CD4-positive, alpha-beta T cell (primary cell): ENCODE data around the gene BCL2L11. TPM values are rescaled to one million over a fixed set of nuclear protein-coding genes. Genes with fewer than 3 reads are reported as not detected.

Experiments
- ATAC-seq: fragments of 200-7000 bp; cut with Tn5 transposase; one replicate; pipeline ENCODE4 v1.10.0; 2022; ENCODE audit warnings: mild to moderate bottlenecking; ENCODE audit not compliant: poor library complexity
- CTCF ChIA-PET: fragments of 350-600 bp; sonication (Branson Sonifier 250); formaldehyde crosslinking; loops from one replicate; lab custom pipeline; 2021; ENCODE audit warnings: antibody characterized with exemption, inconsistent platforms; lab: Charles Lee
- POLR2A ChIA-PET: fragments of 350-600 bp; sonication (Branson Sonifier 250); formaldehyde crosslinking; loops from one replicate; lab custom pipeline; 2021; ENCODE audit warnings: antibody characterized with exemption, inconsistent platforms; lab: Charles Lee
- DNase-seq, 14 experiments: peaks; one replicate each; pipeline ENCODE4 v3.0.0-alpha.2; 2013 to 2020; ENCODE audit warnings: mixed read lengths in 2 of 14
- H3K27ac ChIP-seq, 2 donors: one replicate each; pipeline versions ENCODE4 v1.5.1 to v1.7.0; 2013; ENCODE audit warnings: low read length in 2 of 2, low read depth in 1 of 2, mild to moderate bottlenecking in 1 of 2
- H3K27me3 ChIP-seq, 2 experiments: 1 replicate in 1 of 2; 2 replicates in 1 of 2; pipeline versions ENCODE4 v1.6.1 to v1.7.0; 2013; ENCODE audit warnings: low read length in 2 of 2, control low read depth in 1 of 2, mild to moderate bottlenecking in 1 of 2, moderate library complexity in 1 of 2; ENCODE audit not compliant: insufficient read depth in 2 of 2, control insufficient read depth in 1 of 2
- H3K36me3 ChIP-seq: one replicate; pipeline ENCODE4 v1.6.1; 2013; ENCODE audit warnings: low read length, control low read depth; ENCODE audit not compliant: insufficient read depth
- H3K4me1 ChIP-seq: one replicate; pipeline ENCODE4 v1.6.1; 2013; ENCODE audit warnings: low read length, control low read depth; ENCODE audit not compliant: insufficient read depth
- H3K4me3 ChIP-seq: one replicate; pipeline ENCODE4 v1.5.1; 2013; ENCODE audit warnings: mild to moderate bottlenecking, low read length, moderate library complexity
- H3K9me3 ChIP-seq, 2 experiments: 1 replicate in 1 of 2; 2 replicates in 1 of 2; pipeline versions ENCODE4 v1.6.1 to v1.7.0; 2013; ENCODE audit warnings: low read length in 2 of 2, mild to moderate bottlenecking in 2 of 2, control low read depth in 1 of 2, moderate library complexity in 1 of 2; ENCODE audit not compliant: control insufficient read depth in 1 of 2, insufficient read depth in 1 of 2
- H3K27ac Mint-ChIP-seq: one replicate; pipeline ENCODE4 v1.8.0; 2020; ENCODE audit warnings: mixed read lengths
- H3K27me3 Mint-ChIP-seq: one replicate; pipeline ENCODE4 v1.8.0; 2021; ENCODE audit warnings: mixed read lengths
- H3K36me3 Mint-ChIP-seq: one replicate; pipeline ENCODE4 v1.8.0; 2021; ENCODE audit warnings: low read depth, mixed read lengths
- H3K4me1 Mint-ChIP-seq: one replicate; pipeline ENCODE4 v1.8.0; 2021; ENCODE audit warnings: low read depth, mixed read lengths
- H3K4me3 Mint-ChIP-seq: one replicate; pipeline ENCODE4 v1.8.0; 2020; ENCODE audit warnings: mild to moderate bottlenecking, mixed read lengths
- H3K9me3 Mint-ChIP-seq: one replicate; pipeline ENCODE4 v1.8.0; 2020; ENCODE audit warnings: mixed read lengths
- intact Hi-C, 2 experiments: fragments of 100-400 bp; cut with DNase I in 1 of 2; cut with micrococcal nuclease in 1 of 2; formaldehyde crosslinking; loops; one replicate each; pipeline versions ENCODE4 v1.15.1 to v1.9.0; 2023 to 2025; cut with DNase I, micrococcal nuclease
- total RNA-seq, 174 experiments: library from RNA in 2 of 174; stranded (reverse) in 2 of 174; gene quantifications; one replicate each; pipeline ENCODE4 v1.2.3 and lab custom pipeline; 2021 to 2026
- TF ChIP-seq, protein P1 (sequence below): fragments of 200-600 bp; IDR thresholded peaks from one replicate; pipeline ENCODE4 v1.8.0; 2022; ENCODE audit warnings: antibody characterized with exemption, mild to moderate bottlenecking

BCL2L11 gene
- total RNA-seq, 2 experiments from 2014 or later = 48.6 to 50.1 TPM

- no peaks in the 10 kb centered on the region for H3K27me3 ChIP-seq
- no peak overlapping the region for H3K4me3 ChIP-seq
- H3K4me1 Mint-ChIP-seq = no peaks in the 10 kb centered on the region
- H3K4me3 Mint-ChIP-seq = no peak overlapping the region
- no peaks in the 10 kb centered on the region for H3K9me3 Mint-ChIP-seq
- ChIA-PET CTCF (no interaction called here), POLR2A (no interaction called here)
- H3K27me3 Mint-ChIP-seq = peaks cover 4% of the 10 kb centered on the region
- no peak overlapping the region for H3K27ac ChIP-seq
- intact Hi-C loops = no loop called here
- H3K4me1 ChIP-seq = peaks cover 2% of the 10 kb centered on the region
- H3K36me3 Mint-ChIP-seq = no peaks in the 10 kb centered on the region
- ATAC-seq (no peak), DNase-seq (no peak)
- H3K9me3 ChIP-seq = no peaks in the 10 kb centered on the region
- TF ChIP-seq, protein P1, sequence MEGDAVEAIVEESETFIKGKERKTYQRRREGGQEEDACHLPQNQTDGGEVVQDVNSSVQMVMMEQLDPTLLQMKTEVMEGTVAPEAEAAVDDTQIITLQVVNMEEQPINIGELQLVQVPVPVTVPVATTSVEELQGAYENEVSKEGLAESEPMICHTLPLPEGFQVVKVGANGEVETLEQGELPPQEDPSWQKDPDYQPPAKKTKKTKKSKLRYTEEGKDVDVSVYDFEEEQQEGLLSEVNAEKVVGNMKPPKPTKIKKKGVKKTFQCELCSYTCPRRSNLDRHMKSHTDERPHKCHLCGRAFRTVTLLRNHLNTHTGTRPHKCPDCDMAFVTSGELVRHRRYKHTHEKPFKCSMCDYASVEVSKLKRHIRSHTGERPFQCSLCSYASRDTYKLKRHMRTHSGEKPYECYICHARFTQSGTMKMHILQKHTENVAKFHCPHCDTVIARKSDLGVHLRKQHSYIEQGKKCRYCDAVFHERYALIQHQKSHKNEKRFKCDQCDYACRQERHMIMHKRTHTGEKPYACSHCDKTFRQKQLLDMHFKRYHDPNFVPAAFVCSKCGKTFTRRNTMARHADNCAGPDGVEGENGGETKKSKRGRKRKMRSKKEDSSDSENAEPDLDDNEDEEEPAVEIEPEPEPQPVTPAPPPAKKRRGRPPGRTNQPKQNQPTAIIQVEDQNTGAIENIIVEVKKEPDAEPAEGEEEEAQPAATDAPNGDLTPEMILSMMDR = no peak
- no peaks in the 10 kb centered on the region for H3K36me3 ChIP-seq
- H3K27ac Mint-ChIP-seq = no peak overlapping the region
These were observed 52.6 kb downstream of the BCL2L11 start for GRCh38 chr2:111173338-111173737.

GRCh38 chr2:111173856-111174255 is 53.1 kb downstream of the BCL2L11 start:
- TF ChIP-seq, protein P1 = no peak
- no peak overlapping the region for H3K4me3 ChIP-seq
- DNase-seq (no peak), ATAC-seq (no peak)
- no peaks in the 10 kb centered on the region for H3K9me3 ChIP-seq
- H3K27ac Mint-ChIP-seq = no peak overlapping the region
- intact Hi-C loops = no loop called here
- peaks cover 4% of the 10 kb centered on the region for H3K27me3 Mint-ChIP-seq
- no peaks in the 10 kb centered on the region for H3K4me1 Mint-ChIP-seq
- H3K9me3 Mint-ChIP-seq = no peaks in the 10 kb centered on the region
- H3K36me3 Mint-ChIP-seq = no peaks in the 10 kb centered on the region
- ChIA-PET CTCF (no interaction called here), POLR2A (no interaction called here)
- no peaks in the 10 kb centered on the region for H3K4me1 ChIP-seq
- no peaks in the 10 kb centered on the region for H3K36me3 ChIP-seq
- H3K27me3 ChIP-seq = no peaks in the 10 kb centered on the region
- H3K4me3 Mint-ChIP-seq = no peak overlapping the region
- no peak overlapping the region for H3K27ac ChIP-seq

DNA sequence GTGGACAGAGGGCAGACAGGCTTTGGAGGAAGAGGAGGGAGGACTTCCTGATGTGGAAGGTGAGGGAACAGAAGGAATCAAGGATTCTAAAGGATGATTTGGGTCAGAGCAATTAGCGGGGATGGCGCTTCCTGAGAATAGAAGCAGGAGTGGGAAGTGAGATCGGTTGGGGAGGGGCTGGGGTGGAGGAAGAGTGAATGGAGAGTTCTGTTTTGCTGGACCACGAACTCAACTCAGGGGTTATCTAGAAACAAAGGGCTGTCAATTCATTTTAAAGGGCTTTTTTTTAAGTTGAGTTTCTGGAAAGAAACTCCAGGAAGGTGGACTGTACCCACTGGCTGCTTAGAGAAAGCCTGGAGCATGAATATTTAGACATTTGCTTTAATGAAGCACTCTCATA is 54.9 kb downstream of the BCL2L11 start:
- TF ChIP-seq, protein P1 = no peak
- H3K4me3 ChIP-seq = no peak overlapping the region
- no peak overlapping the region for H3K27ac ChIP-seq
- H3K27me3 ChIP-seq = no peaks in the 10 kb centered on the region
- no peak for DNase-seq
- no peaks in the 10 kb centered on the region for H3K9me3 Mint-ChIP-seq
- intact Hi-C loops = no loop called here
- no peaks in the 10 kb centered on the region for H3K36me3 ChIP-seq
- H3K4me3 Mint-ChIP-seq = no peak overlapping the region
- no peaks in the 10 kb centered on the region for H3K4me1 Mint-ChIP-seq
- ATAC-seq = no peak
- peaks cover 4% of the 10 kb centered on the region for H3K27me3 Mint-ChIP-seq
- no peaks in the 10 kb centered on the region for H3K9me3 ChIP-seq
- no peaks in the 10 kb centered on the region for H3K36me3 Mint-ChIP-seq
- ChIA-PET POLR2A (no interaction called here), CTCF (no interaction called here)
- no peak overlapping the region for H3K27ac Mint-ChIP-seq
- no peaks in the 10 kb centered on the region for H3K4me1 ChIP-seq
